Fibroblast of skin of right quadriceps (primary cell): Measurements from ENCODE around the gene RRP1B.
"Not testable (repeated sequence)": the region's sequence is repeated elsewhere in the genome, so short reads cannot be mapped to it uniquely, and the experiment has no call there.

Experiments
- DNase-seq: peaks from one replicate; pipeline ENCODE4 v3.0.0-alpha.2; 2013

The RRP1B gene

GRCh38 chr21:43659136-43660000, at the start of gene RRP1B, which contains the start of gene HSF2BP:
Gene RRP1B (plus strand): TSS chr21:43659560. CDS start chr21:43659665, 105 bp downstream.
Gene HSF2BP (minus strand): TSS chr21:43659488. CDS start chr21:43658096, 1,392 bp downstream.
- peak; percentile 87 for DNase-seq

GRCh38 chr21:43611598-43612369, 47.6 kb upstream of the RRP1B start:
- DNase-seq, result peak; percentile 55

- DNase-seq, result peak; percentile 60
Measured at GRCh38 chr21:43613755-43614638, 45.4 kb upstream of the RRP1B start.

GRCh38 chr21:43614839-43615238, 44.5 kb upstream of the RRP1B start:
- DNase-seq, result no peak

- not testable (repeated sequence) for DNase-seq
Measured at GRCh38 chr21:43616861-43617260, 42.5 kb upstream of the RRP1B start.

- DNase-seq, result no peak
Measured at GRCh38 chr21:43618940-43619339, 40.4 kb upstream of the RRP1B start.

GRCh38 chr21:43619344-43619743, 40.0 kb upstream of the RRP1B start:
- no peak for DNase-seq

- no peak for DNase-seq
Measured at GRCh38 chr21:43619856-43620255, 39.5 kb upstream of the RRP1B start.

- no peak for DNase-seq
Measured at GRCh38 chr21:43622796-43623195, 36.6 kb upstream of the RRP1B start.

GRCh38 chr21:43623588-43623987, 35.8 kb upstream of the RRP1B start:
- DNase-seq, result no peak

GRCh38 chr21:43624339-43624738, 35.0 kb upstream of the RRP1B start:
- no peak for DNase-seq

- no peak for DNase-seq
Measured at GRCh38 chr21:43626390-43626789, 33.0 kb upstream of the RRP1B start.

- DNase-seq, result no peak
Measured at GRCh38 chr21:43627527-43627926, 31.8 kb upstream of the RRP1B start.

GRCh38 chr21:43631411-43632107, 27.8 kb upstream of the RRP1B start:
- no peak for DNase-seq

- DNase-seq, result peak; percentile 36
Measured at GRCh38 chr21:43632373-43632905, 26.9 kb upstream of the RRP1B start.

GRCh38 chr21:43634618-43635017, 24.7 kb upstream of the RRP1B start:
- DNase-seq, result peak; percentile 85

- DNase-seq, result no peak
Measured at GRCh38 chr21:43635436-43635835, 23.9 kb upstream of the RRP1B start.

- no peak for DNase-seq
Measured at GRCh38 chr21:43637530-43638158, 21.7 kb upstream of the RRP1B start.

- peak; percentile 86 for DNase-seq
Measured at GRCh38 chr21:43639470-43640353, 19.6 kb upstream of the RRP1B start.

GRCh38 chr21:43640400-43640799, 19.0 kb upstream of the RRP1B start:
- DNase-seq, result no peak
